NCI-H1417 treated with DMSO at 0.1 percent for 48 hours (cell line): ENCODE measurements around the gene CKS2.

Experiments
- DNase-seq: peaks from one replicate; lab custom pipeline; 2025; lab: John Stamatoyannopoulos, UW

CKS2 gene

DNA sequence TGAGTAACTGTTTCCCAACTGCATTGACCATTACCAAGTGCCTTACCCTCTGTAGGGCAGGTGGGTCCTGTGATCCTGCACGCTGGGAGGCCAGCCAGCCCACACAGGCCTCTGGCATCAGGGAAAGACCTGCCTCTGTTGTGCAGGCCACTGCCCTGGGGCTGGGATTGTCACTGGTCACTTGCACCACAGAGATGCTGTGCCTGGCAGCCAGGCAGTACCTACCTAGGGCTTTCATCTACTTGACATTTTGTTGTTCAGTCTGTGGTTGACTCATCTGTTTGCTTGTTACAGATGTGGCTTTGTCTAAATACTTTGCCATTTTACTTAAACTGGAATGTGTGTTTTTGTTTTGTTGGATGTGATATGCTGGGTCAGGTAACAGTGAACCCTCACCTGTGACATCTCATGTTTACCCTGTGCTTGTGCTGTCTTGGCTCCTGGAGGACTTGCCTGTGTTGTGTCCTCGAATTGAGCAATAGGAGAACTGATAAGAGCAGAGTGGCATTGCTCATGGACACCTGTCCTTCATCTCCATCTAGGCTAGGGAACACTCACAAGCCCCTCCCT, 40.1 kb downstream of the CKS2 start:
- no peak for DNase-seq

DNA sequence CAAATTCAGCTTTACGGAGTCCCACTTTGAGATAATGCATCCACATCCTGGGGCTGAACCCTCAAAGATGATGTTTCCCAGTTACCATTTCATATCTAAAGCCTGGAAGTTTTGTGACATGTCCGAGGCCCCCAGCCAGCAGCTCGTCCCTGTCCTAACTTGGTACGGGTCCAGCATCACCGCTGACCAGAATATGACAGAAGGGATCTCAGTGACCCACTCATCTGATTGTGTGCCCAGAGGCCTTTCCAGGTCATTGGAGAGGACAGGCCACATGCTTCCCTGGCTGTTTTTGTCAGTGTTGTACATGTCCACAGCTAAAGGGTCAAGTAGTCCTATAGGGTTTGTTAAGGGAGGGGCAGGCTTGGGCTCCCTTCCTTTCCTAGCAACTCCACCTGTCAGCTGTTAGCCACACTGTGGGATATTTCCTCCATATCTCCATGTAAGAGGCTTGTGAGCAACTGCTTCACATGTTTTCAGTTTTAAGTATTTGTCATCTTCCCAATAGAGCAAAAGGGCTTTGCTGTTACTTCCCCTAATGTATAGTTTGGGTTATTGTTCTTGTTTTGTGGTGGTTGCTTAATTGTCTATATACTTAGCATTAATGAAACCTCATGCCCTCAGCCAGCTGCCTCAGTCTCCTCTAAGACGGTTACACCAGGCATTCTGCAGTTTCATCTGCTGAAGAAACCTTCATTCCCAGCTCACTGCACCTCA, 40.7 kb downstream of the CKS2 start:
- DNase-seq, result no peak

DNA sequence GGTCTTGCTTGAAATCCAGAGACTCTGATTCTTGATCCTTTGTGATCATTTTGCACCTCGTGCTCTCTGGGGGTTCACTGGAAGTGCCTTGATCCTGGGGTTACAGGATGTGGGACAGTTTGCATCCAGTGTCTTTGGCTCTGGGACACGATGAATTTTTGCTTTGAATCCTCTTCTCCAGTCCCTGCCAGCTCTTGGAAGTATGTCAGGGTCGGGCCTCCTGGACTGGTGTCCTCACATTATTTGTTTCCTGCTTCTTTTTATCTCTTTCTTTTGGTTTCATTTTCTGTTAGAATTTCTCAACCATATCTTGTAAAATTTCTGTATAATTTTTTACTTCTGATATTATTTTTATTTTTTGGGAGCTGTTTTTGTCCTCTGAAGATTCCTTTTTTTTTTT, 41.5 kb downstream of the CKS2 start:
- no peak for DNase-seq

DNA sequence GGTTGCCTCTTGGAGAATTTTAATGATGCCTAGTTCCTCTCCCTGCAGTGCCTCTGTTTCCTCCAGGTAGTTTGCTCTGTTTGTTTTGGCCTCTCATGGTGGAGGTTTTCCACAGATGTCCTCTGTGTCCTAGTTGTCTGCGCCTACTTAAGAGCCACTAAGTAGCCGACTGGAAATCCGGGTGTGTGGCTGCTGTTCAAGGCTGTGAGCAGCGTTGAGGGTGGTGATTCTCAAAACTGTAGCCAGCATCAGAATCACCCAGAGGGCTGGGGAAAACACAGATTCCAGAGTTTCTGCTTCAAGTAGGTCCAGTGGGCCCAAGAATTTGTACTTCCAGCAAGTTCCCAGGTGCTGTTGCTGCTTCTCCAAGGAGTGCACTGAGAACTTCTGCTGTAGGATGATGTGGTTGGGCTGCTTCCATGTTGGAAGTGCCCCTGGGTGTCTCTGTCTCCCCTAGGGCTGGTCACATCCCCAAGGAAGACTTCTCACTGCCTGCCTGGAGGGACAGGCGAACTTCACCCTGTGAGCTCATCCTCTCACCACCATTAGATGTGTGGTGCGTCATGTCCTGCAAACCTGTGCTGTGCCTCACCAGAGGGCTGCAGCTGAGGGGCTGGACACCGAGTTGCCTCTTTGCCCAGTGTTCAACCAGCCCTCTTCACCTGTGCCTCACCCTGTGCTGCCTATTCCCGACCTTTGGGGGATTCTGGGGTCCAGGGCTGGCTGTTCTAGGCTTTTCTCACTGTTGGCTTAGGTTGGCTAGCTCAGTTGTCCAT, 42.1 kb downstream of the CKS2 start:
- DNase-seq, result no peak

DNA sequence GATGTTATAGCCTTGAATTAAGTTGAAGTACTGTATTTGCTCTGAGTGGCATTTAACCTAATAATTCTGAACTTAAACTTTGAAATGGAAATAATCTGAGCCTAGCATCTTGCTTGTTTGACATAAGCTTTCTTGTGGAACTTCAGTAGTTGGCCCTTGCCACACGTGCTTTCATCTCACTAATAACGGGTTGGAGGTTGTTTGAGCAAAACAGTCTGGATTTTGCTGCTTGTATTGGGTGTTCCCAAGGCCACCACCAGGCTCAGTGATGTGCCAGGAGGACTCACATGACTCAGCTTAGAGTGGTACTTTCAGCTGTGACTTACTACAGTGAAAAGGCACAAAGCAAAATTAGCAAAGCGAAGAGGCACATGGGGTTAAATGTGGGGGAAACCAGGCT, 43.0 kb downstream of the CKS2 start:
- DNase-seq, result no peak

DNA sequence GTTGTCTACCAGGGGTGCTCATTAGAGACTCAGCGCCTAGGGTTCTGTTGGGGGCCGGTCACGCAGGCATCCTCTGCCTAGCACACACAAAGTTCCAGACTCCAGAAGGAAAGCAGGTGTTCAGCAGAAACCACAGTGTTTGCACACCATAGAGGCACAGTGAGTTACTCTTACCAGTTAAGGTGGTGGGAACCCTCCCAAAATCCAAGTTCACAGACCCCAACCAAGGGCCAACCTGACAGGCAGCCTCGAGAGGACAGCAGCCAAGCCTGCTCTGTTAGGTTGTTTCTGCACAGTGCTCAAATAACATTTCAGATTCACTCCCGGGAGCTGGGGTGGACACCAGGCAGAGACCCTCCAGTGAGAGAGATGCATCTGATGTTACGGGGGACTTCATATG, 43.5 kb downstream of the CKS2 start:
- DNase-seq, result no peak

DNA sequence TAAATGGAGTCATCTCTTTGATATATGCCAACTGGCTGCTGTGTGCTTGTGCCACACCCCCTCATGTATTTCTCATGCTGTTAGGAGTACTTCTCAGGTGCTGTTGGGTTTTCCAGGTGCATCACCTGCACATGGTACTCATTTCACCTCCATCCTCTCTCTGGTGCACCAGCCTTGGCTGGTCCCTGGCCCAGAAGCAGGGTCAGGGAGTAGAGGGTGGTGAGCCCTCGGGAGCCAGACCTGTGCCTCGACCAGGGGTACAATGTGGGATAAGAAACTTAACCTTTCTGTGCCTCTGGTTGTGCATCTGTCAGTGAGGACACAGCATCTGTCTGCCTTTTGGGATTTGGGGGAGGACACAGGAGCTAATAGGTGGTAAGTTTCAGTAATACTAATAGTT, 45.8 kb downstream of the CKS2 start:
- no peak for DNase-seq

DNA sequence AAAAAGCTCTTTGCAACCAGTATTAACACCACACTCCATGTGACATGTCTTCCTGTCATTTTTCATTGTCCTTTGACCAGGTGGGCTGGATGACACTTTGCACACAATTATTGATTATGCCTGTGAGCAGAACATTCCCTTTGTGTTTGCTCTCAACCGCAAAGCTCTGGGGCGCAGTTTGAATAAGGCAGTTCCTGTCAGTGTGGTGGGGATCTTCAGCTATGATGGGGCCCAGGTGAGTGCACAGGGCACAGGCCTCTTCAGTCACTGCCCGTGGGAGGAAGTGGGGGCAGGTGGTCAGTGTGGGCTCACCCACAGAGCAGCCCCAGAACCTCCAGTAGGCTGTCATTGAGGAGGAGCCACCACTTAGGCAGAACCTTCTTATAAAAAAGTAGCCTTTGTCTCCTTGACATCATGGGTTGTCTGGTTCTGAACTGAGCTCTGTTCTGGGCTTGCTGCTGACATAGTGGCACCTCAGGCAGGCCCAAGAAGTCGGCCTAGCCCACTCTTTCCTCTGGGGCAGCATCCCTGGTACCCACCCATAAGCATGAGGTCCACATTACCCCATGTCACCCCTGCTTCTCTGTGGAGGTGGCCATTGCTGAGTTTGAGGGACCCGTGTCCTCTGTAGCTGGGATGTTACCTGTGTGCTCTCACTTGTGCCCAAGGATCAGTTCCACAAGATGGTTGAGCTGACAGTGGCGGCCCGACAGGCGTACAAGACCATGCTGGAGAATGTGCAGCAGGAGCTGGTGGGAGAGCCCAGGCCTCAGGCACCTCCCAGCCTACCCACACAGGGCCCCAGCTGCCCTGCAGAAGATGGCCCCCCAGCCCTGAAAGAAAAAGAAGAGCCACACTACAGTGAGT, 46.6 kb downstream of the CKS2 start:
- no peak for DNase-seq

DNA sequence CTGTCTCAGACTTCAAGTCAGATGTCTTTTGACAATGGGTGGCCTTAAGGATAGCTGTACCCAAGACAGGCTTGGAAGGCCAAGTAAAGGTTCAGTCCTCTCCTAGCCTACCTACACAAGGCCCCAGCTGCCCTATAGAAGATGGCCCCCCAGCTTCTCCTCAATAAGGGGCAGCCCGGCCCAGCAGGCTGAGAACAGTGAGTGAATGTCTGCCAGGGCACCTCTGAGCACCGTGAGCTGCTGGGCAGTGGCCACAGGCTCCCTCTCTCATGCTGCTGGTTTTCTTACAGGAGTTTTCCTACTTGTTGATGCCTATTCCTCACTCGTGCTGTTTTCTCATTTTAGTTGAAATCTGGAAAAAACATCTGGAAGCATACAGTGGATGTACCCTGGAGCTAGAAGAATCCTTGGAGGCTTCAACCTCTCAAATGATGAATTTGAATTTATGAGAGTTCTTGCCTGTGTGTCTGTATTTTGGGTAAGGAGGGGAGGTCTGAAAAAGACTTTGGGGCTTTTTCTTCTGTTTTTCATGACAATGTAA, 47.5 kb downstream of the CKS2 start:
- no peak for DNase-seq

DNA sequence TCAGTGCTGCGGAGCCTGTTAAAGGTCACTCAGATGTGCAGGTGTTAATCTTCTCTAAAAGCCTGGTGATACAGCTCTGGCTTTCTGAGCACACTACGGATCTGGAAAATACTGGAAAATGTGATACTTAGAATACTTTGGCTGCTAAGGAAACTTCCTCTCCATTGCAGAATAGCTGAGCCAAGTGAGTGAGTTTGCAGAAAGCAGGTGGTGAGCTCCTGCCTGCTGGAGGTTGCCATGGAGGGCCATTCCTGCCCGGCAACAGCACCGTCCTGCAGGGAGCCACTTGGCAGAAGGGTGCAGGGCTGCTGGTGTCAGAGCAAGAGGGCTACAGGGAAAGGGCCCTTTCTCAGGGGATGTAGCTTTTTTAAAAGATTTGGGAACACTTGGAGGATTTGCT, 48.0 kb downstream of the CKS2 start:
- no peak for DNase-seq

DNA sequence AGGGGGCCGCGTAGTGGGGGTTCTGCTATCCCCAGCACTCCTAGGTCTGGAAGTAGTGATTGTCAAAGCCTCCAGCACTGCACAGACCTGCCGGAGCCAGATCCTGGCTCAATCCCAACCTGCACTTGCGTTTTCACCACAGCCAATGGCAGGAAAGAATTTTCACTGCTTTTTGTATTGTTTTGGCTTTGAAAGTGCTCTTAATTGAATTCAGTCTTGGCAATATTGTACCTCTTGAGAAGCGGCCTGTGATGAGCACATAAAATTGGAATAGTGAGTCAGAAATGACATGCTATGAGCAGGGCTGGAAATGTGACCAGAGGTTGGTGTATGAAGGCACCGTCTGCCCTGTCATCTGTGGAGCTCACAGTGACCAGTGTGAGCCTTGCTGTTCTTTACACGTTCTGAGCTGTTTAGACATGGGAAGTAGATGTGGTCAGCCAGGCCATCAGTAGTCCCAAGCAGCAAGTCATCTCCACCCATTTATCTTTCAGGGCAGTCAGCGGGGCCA, 48.8 kb downstream of the CKS2 start:
- no peak for DNase-seq

DNA sequence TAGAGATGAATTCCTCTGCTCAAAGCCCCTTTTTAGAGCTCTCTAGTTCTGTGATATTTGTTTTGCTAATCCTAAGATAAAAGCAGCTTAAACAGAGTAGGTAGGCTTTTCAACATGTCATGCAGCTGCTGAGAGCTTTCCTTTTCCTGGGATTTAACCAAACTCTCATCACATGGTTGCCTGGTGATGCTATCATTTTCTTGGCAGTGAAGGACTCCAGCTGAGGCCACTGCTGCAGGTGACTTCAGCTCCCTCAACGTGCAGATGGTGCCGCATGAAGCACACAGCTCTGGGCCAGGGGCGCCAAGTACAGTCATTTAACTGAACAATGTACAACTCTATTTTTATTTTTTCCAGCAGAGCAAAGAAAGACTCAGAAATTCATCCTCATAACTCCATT, 49.5 kb downstream of the CKS2 start:
- no peak for DNase-seq

DNA sequence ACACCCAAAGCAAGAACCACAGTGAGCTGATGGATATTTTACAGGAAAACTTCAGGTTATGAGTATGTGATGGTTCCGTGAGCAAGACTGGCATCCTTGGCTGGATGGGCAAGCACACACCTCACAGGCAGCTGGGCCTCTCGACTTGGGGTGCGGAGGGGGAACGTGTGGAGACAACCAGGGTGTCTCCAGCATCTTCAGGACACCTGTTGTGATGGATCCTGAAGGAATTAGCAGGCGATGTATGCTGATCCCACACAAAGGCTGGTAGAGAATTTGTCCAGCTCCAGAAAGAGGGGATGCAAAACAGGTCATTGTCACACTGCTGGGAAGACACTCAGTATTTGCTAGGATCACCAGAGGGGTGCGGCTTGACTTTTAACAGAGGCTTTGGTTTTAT, 50.0 kb downstream of the CKS2 start:
- no peak for DNase-seq

DNA sequence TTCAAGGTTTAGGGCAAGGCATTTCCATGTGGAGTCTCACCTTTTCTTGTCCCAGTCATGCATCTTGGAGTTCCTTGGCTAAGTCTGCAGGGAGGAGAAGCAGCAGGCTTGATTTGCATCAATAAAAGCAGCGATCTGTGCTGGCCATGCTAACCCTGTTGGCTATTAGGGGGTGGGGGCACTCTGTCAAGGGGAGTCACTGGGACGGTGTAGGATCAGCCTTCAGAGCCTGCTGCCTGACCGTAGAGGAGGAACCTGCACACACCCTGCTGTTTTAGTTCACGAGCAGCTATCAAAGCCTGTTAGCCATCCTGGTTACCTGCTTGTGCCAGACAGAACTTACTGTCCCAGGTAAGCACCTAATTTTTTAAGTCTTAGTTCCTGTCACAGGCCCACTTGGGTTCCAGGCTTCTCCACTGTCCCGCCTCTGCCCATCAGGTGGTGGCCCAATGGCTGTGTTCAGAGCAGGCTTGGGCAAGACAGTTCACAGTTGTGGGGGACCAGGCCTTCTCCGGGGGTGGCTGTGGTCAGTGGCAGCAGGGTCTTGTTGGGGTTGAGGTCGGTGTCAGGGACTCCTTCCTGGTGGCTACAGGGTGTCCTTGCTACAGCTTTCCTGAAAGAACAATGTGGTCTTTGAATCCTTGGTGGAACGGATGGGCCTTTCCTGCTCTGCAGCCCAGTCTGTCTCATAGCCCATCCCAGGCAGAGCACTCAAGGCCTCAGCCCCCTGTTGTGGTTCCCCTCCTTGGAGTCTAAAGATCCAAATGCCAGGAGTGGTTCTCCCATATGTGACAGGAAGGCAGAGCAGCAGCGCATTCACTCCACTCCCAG, 51.0 kb downstream of the CKS2 start:
- no peak for DNase-seq

DNA sequence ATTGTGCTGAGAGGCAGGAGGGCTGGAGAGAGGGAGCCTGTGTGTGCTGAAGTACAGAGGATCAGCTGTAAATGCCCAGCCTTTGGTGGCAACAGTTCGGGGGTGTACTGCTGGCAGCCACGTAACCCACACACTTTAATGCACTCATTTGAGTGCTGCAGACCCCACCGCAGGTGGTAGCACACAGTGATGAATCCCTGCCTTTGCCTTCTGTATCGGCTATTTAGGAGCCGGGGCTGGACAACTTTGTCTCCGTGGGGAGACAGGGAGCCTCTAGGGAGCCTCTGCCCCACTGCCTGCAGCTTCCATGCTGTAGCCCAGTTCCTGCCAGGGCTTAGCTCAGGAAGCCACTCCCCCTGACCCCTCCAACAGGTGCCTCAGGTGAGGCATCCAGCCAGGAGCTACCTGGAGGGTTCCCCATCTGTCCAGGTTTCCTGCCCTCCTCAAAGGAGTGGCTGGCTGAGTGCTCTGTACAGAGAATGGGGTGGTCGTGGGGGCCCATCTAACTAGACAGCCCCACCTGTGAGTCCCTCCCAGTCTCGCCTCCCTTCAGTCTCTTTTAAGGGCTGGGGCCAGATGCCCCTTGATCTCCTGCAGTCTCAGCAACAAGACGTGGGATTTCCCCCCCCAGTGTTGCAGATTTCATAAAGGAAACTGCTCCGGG, 51.8 kb downstream of the CKS2 start:
- no peak for DNase-seq

DNA sequence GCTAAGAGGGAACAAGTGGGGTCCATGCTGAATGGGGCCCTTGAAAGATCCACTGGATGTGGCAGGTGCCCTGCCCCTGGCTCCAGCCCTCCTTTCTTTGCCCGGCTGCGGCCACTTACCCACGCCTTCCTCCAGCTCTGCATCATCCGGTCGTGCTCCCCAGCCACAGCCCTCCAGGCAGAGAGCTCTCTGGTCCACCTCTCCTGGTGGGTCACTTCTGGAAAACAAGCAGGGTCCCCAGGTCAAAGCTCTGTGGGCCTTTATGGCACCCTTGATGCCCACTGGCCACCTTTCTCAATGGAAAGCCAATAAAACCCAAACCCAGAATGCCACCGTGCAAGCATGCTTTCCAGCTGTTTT, 52.3 kb downstream of the CKS2 start:
- DNase-seq, result no peak

DNA sequence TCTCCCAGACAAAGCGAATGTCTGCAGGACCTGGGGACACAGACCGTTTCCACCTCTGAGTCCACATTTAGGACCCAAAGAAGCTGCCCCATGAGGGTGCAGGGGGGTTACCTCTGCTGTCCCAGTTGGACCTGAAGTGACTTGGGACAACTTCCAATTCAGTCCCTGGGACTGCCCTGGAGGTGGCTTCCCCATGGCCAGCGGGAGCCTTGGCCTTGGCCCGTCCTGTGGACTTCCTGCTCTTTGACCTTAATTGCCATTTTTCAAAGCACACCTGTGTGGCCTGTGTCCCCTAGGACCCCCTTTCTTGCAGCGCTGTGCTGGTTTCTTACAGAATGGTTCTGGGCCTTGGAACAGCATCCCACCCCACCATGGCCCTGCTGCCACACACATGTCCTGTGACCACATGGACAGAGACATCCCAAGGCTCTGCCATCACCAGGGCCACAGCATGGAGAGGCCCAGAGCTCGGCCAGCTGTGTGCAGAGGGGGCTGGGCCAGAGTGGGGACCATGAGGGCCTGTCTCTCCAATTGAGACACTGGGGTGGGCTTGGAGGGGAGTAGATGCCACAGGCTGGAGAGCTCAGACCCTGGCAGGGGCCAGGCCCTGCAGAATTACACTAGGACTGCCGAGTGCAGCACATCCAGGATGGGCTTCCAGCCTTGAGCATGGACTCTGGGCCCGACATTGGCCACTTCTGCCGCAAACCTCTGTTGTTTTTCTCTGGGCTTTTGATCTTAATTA, 53.1 kb downstream of the CKS2 start:
- DNase-seq, result no peak

DNA sequence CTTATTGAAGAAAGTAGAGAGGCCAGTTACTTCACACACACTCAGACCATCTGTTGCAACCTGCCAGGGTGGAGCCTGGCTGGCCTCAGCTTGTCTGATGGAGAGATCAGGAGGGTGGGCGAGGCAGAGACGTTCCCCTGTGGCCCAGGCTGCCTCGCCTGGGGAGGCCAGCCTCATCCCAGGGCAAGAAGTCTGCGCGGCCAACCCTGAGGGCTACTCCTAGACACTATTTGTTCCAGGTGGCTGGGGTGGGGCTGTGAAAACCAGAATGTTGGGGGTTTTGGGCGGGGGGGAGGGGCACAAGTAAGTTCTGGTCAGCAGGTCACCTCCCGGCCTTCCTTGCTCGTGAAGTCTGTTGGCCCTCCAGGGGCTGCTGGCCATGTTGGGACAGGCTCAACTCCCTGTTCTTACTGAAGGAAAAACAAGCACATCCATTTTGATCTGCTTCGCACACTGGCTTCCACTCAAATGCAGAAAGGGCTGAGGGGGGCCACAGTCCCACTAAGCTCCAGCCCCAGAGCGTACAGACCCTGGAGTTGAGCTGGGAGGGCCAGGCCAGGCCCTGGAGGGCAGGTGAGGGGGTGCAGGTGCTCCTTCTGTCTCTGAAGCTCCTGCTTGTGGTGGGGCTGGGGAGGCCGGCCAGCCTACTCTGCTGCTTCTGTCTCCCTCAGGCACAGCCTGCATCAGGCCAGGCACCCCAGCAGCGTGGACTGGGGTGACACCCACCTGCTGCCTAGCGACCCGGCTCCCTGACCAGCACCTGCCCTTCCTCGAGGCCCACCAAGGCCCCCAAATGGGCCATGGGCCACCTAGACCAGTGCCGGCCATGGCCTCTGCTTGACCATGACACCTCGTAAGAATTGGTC, 53.9 kb downstream of the CKS2 start:
- DNase-seq, result no peak

DNA sequence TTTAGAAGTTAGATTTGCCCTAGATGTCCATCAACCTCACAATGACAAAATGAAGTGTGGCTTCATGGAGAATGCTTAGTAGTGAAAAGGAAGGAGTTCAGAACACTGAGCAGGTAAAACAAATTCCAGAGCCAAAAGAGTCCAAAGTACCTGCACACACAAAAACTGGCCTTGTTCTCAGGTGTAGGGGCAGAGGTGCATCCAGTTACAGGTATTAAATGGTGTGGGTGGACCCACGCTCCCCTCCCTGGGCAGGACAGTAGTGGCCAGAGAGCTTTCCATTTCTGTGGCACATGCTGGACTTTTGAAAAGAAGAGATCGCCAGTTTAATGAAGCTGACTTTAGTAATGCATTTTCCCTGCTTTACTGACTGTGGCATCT, 54.5 kb downstream of the CKS2 start:
- no peak for DNase-seq
